ENCODE data around the gene SMARCB1.
A peak's percentile ranks its signal among the peaks of the same experiment; 100 is the strongest.

Gene SMARCB1

GRCh38 chr22:23786752-23787599 is at the start of gene SMARCB1:
TSS of gene SMARCB1 (plus strand) at chr22:23786966. CDS start at chr22:23787170, 204 bp downstream.
- peak; percentile 77 for DNase-seq (ENCODE audit: low read depth)

GRCh38 chr22:23737696-23738095 is 49.1 kb upstream of the SMARCB1 start:
- no peak for DNase-seq (ENCODE audit: low read depth)

GRCh38 chr22:23742505-23743264 is 44.1 kb upstream of the SMARCB1 start:
- DNase-seq (ENCODE audit: low read depth), result no peak

GRCh38 chr22:23743303-23743705 is 43.5 kb upstream of the SMARCB1 start:
- no peak for DNase-seq (ENCODE audit: low read depth)

GRCh38 chr22:23744001-23744400 is 42.8 kb upstream of the SMARCB1 start:
- DNase-seq (ENCODE audit: low read depth), result no peak

GRCh38 chr22:23744485-23744884 is 42.3 kb upstream of the SMARCB1 start:
- no peak for DNase-seq (ENCODE audit: low read depth)

- no peak for DNase-seq (ENCODE audit: low read depth)
These were observed 41.0 kb upstream of the SMARCB1 start for GRCh38 chr22:23745791-23746190.

GRCh38 chr22:23749841-23750301 is 36.9 kb upstream of the SMARCB1 start:
- no peak for DNase-seq (ENCODE audit: low read depth)

- no peak for DNase-seq (ENCODE audit: low read depth)
These were observed 36.4 kb upstream of the SMARCB1 start for GRCh38 chr22:23750367-23750713.

GRCh38 chr22:23750714-23751440 is 35.9 kb upstream of the SMARCB1 start, which contains the start of gene ZNF70:
TSS of gene ZNF70 (minus strand) at chr22:23751112. CDS start at chr22:23745140, 5,972 bp downstream.
- DNase-seq (ENCODE audit: low read depth), result peak; percentile 12

- no peak for DNase-seq (ENCODE audit: low read depth)
These were observed 35.2 kb upstream of the SMARCB1 start for GRCh38 chr22:23751441-23751996.

- DNase-seq (ENCODE audit: low read depth), result no peak
These were observed 34.6 kb upstream of the SMARCB1 start for GRCh38 chr22:23752090-23752691.

GRCh38 chr22:23752750-23753149 is 34.0 kb upstream of the SMARCB1 start:
- DNase-seq (ENCODE audit: low read depth), result no peak

GRCh38 chr22:23753385-23753784 is 33.4 kb upstream of the SMARCB1 start:
- DNase-seq (ENCODE audit: low read depth), result no peak

- no peak for DNase-seq (ENCODE audit: low read depth)
These were observed 32.4 kb upstream of the SMARCB1 start, which contains the start of gene VPREB3 for GRCh38 chr22:23754220-23754919. TSS of gene VPREB3 (minus strand) at chr22:23754425. CDS start at chr22:23754363, 62 bp downstream.

- no peak for DNase-seq (ENCODE audit: low read depth)
These were observed 31.7 kb upstream of the SMARCB1 start for GRCh38 chr22:23754980-23755636.

GRCh38 chr22:23755711-23756110 is 31.1 kb upstream of the SMARCB1 start:
- DNase-seq (ENCODE audit: low read depth), result no peak

- DNase-seq (ENCODE audit: low read depth), result no peak
These were observed 29.9 kb upstream of the SMARCB1 start for GRCh38 chr22:23756891-23757290.

GRCh38 chr22:23759566-23759965 is 27.2 kb upstream of the SMARCB1 start:
- no peak for DNase-seq (ENCODE audit: low read depth)

- no peak for DNase-seq (ENCODE audit: low read depth)
These were observed 26.7 kb upstream of the SMARCB1 start for GRCh38 chr22:23760056-23760455.

Data from GM04503 (cell line).